ENCODE measurements around the gene OAT. TPM values are rescaled to one million over a fixed set of nuclear protein-coding genes. Genes with fewer than 3 reads are reported as not detected.

Gene OAT
- total RNA-seq, 1 donor from 2014 or later, result 45.8 TPM

GRCh38 chr10:124415210-124415609 is 3.5 kb downstream of the OAT start:
- peaks cover 12% of the 10 kb centered on the region for H3K36me3 Mint-ChIP-seq (ENCODE audit: low read depth)
- peaks cover 4% of the 10 kb centered on the region for H3K27me3 Mint-ChIP-seq (ENCODE audit: low read depth)
- H3K4me3 Mint-ChIP-seq (ENCODE audit: low read depth), result no peak overlapping the region
- H3K9me3 Mint-ChIP-seq, result no peaks in the 10 kb centered on the region
- no peak overlapping the region for H3K27ac Mint-ChIP-seq
- peaks cover 8% of the 10 kb centered on the region for H3K4me1 Mint-ChIP-seq (ENCODE audit: low read depth)
- no peak for DNase-seq (ENCODE audit: low spot score)
- intact Hi-C loops (cut with micrococcal nuclease), result loop anchor here (5.0 kb wide), 2 partner anchors 387 to 502 kb away; partner anchors contain the start of gene ABRAXAS2

GRCh38 chr10:124414076-124414475 is 4.6 kb downstream of the OAT start:
- Mint-ChIP-seq H3K27me3 (ENCODE audit: low read depth) (peaks cover 1% of the 10 kb centered on the region), H3K4me1 (ENCODE audit: low read depth) (peaks cover 7% of the 10 kb centered on the region), H3K9me3 (no peaks in the 10 kb centered on the region), H3K27ac (no peak overlapping the region), H3K4me3 (ENCODE audit: low read depth) (no peak overlapping the region), H3K36me3 (ENCODE audit: low read depth) (peaks cover 17% of the 10 kb centered on the region)
- intact Hi-C loops (cut with micrococcal nuclease), result no loop called here
- DNase-seq (ENCODE audit: low spot score), result no peak

- no peaks in the 10 kb centered on the region for H3K9me3 Mint-ChIP-seq
- H3K4me3 Mint-ChIP-seq (ENCODE audit: low read depth), result no peak overlapping the region
- intact Hi-C loops (cut with micrococcal nuclease), result no loop called here
- DNase-seq (ENCODE audit: low spot score), result no peak
- H3K27ac Mint-ChIP-seq, result no peak overlapping the region
- H3K36me3 Mint-ChIP-seq (ENCODE audit: low read depth), result peaks cover 30% of the 10 kb centered on the region
- H3K4me1 Mint-ChIP-seq (ENCODE audit: low read depth), result peaks cover 3% of the 10 kb centered on the region
- H3K27me3 Mint-ChIP-seq (ENCODE audit: low read depth), result no peaks in the 10 kb centered on the region
Observed at GRCh38 chr10:124409696-124410095, 9.0 kb downstream of the OAT start.

- DNase-seq (ENCODE audit: low spot score), result no peak
- peaks cover 36% of the 10 kb centered on the region for H3K36me3 Mint-ChIP-seq (ENCODE audit: low read depth)
- H3K9me3 Mint-ChIP-seq, result no peaks in the 10 kb centered on the region
- no peak overlapping the region for H3K4me3 Mint-ChIP-seq (ENCODE audit: low read depth)
- peaks cover 9% of the 10 kb centered on the region for H3K4me1 Mint-ChIP-seq (ENCODE audit: low read depth)
- intact Hi-C loops (cut with micrococcal nuclease), result no loop called here
- no peak overlapping the region for H3K27ac Mint-ChIP-seq
- H3K27me3 Mint-ChIP-seq (ENCODE audit: low read depth), result no peaks in the 10 kb centered on the region
Observed at GRCh38 chr10:124408357-124408756, 10.4 kb downstream of the OAT start.

DNA sequence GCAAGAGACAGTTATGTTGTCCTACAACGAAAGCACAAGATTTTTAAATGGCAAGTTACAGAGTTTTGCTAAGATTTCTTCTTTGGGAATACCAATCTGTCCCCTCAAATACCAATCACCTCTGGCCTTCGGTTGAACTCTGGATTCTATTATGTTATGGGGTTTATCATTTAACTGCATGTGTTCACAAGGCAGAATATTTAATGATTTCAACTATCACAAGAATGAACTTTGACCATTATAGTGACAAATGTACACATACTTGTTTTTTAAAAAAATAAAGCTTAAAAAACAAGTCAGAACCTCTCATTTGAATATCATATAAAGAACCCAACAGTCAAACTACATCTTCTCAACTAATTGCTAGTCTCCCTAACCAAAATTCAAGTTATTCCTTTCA is 11.3 kb downstream of the OAT start:
- Mint-ChIP-seq H3K4me1 (ENCODE audit: low read depth) (peaks cover 13% of the 10 kb centered on the region), H3K9me3 (no peaks in the 10 kb centered on the region), H3K27me3 (ENCODE audit: low read depth) (no peaks in the 10 kb centered on the region), H3K4me3 (ENCODE audit: low read depth) (no peak overlapping the region), H3K36me3 (ENCODE audit: low read depth) (peaks cover 41% of the 10 kb centered on the region), H3K27ac (no peak overlapping the region)
- intact Hi-C loops (cut with micrococcal nuclease), result no loop called here
- DNase-seq (ENCODE audit: low spot score), result no peak

GRCh38 chr10:124403548-124403947 is 15.2 kb downstream of the OAT start:
- H3K27ac Mint-ChIP-seq, result peak overlapping the region; percentile 67

DNA sequence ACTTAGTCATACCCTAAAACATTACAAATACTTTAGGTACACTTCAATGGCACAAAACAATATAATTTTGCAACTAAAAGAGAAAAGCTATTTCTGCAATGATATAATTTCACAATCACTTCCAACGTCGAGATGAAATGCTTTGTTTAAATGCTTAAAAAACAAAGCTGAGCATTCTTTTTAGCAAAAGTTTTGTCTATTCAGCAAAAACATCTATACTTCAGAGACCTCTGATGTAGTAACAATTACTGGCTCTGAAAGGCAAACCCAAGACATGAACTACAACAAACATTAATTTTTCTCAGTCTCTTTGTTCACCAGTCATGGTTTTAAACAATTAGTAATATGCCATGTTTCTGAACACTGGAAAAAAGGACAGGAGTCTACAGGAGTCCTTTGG is 16.4 kb downstream of the OAT start:
- Mint-ChIP-seq H3K4me3 (ENCODE audit: low read depth) (no peak overlapping the region), H3K9me3 (no peaks in the 10 kb centered on the region), H3K4me1 (ENCODE audit: low read depth) (peaks cover 10% of the 10 kb centered on the region), H3K27me3 (ENCODE audit: low read depth) (no peaks in the 10 kb centered on the region), H3K36me3 (ENCODE audit: low read depth) (peaks cover 31% of the 10 kb centered on the region), H3K27ac (no peak overlapping the region)
- intact Hi-C loops (cut with micrococcal nuclease), result no loop called here
- DNase-seq (ENCODE audit: low spot score), result no peak

More at GRCh38 chr10:124403548-124403947, 15.2 kb downstream of the OAT start:
- H3K4me1 Mint-ChIP-seq (ENCODE audit: low read depth), result peaks cover 10% of the 10 kb centered on the region
- peak; percentile 22 for DNase-seq (ENCODE audit: low spot score)
- H3K36me3 Mint-ChIP-seq (ENCODE audit: low read depth), result peaks cover 36% of the 10 kb centered on the region
- no peak overlapping the region for H3K4me3 Mint-ChIP-seq (ENCODE audit: low read depth)
- no peaks in the 10 kb centered on the region for H3K27me3 Mint-ChIP-seq (ENCODE audit: low read depth)
- intact Hi-C loops (cut with micrococcal nuclease), result no loop called here
- H3K9me3 Mint-ChIP-seq, result no peaks in the 10 kb centered on the region

DNA sequence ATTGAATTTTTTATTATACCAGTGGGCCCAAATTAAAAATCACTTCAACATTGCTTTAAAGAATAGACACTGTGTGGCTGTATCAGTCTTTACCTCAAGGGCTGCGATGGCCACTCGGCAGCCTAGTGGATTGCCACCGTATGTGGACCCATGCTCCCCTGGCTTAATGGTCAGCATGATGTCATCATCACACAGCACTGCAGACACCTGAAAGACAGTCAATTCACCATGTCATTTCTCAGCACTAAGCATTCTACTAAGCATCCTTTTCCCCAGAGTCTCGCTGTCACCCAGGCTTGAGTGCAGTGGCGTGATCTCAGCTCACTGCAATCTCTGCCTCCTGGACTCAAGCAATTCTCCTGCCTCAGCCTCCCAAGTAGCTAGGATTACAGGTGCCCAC is 17.1 kb downstream of the OAT start:
- no peak for DNase-seq (ENCODE audit: low spot score)
- Mint-ChIP-seq H3K4me1 (ENCODE audit: low read depth) (peaks cover 10% of the 10 kb centered on the region), H3K9me3 (no peaks in the 10 kb centered on the region), H3K27ac (no peak overlapping the region), H3K27me3 (ENCODE audit: low read depth) (no peaks in the 10 kb centered on the region), H3K36me3 (ENCODE audit: low read depth) (peaks cover 24% of the 10 kb centered on the region), H3K4me3 (ENCODE audit: low read depth) (no peak overlapping the region)
- intact Hi-C loops (cut with micrococcal nuclease), result no loop called here

GRCh38 chr10:124394583-124394982 is 24.1 kb downstream of the OAT start:
- H3K27me3 Mint-ChIP-seq (ENCODE audit: low read depth), result no peaks in the 10 kb centered on the region
- H3K36me3 Mint-ChIP-seq (ENCODE audit: low read depth), result no peaks in the 10 kb centered on the region
- H3K4me1 Mint-ChIP-seq (ENCODE audit: low read depth), result no peaks in the 10 kb centered on the region
- H3K27ac Mint-ChIP-seq, result no peak overlapping the region
- H3K4me3 Mint-ChIP-seq (ENCODE audit: low read depth), result no peak overlapping the region
- no peaks in the 10 kb centered on the region for H3K9me3 Mint-ChIP-seq
- DNase-seq (ENCODE audit: low spot score), result no peak
- intact Hi-C loops (cut with micrococcal nuclease), result no loop called here

GRCh38 chr10:124392626-124393342 is 25.9 kb downstream of the OAT start:
- Mint-ChIP-seq H3K27me3 (ENCODE audit: low read depth) (no peaks in the 10 kb centered on the region), H3K9me3 (no peaks in the 10 kb centered on the region), H3K36me3 (ENCODE audit: low read depth) (no peaks in the 10 kb centered on the region), H3K4me3 (ENCODE audit: low read depth) (no peak overlapping the region), H3K4me1 (ENCODE audit: low read depth) (no peaks in the 10 kb centered on the region), H3K27ac (no peak overlapping the region)
- DNase-seq (ENCODE audit: low spot score), result no peak
- intact Hi-C loops (cut with micrococcal nuclease), result no loop called here

DNA sequence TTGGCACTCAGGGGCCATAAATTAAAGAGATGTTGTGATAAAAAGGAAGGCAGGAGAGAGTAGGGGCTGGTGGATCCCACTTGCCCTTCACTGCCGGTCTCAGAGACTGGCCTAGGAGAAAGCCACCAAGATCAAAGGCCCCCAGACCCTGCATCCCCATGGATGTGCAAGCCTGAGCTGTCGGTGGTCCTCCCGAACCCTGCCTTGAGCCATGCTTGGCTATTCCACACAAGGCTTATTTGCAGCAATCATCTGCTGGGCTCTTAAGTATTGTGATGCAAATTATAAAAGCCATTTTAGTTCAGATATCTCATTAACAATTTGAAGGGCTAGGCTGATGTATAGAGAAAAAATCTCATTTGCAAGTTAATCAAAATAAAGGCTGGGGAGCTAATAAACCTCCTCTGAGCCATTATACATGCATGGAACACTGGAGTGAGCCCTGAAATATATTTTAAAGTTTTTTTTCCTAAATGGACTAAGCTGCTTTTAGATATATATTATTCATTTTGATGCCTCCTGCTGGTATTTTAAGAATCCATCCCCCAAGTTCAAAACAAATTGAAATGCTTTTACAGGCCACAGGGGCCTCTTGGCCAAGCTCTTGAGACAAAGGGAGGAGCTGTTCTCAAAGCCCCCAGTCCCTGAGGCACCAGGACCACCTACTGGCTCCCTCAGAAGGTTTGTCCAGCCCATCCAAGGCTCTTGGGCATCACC is 28.1 kb downstream of the OAT start:
- Mint-ChIP-seq H3K27ac (no peak overlapping the region), H3K4me1 (ENCODE audit: low read depth) (no peaks in the 10 kb centered on the region), H3K36me3 (ENCODE audit: low read depth) (no peaks in the 10 kb centered on the region), H3K9me3 (no peaks in the 10 kb centered on the region), H3K4me3 (ENCODE audit: low read depth) (no peak overlapping the region), H3K27me3 (ENCODE audit: low read depth) (no peaks in the 10 kb centered on the region)
- intact Hi-C loops (cut with micrococcal nuclease), result no loop called here
- DNase-seq (ENCODE audit: low spot score), result no peak

GRCh38 chr10:124389613-124390361 is 28.9 kb downstream of the OAT start:
- intact Hi-C loops (cut with micrococcal nuclease), result loop anchor here (1.0 to 2.0 kb wide), 5 partner anchors 30 to 807 kb away; no protein-coding TSS in a partner anchor
- Mint-ChIP-seq H3K36me3 (ENCODE audit: low read depth) (no peaks in the 10 kb centered on the region), H3K27me3 (ENCODE audit: low read depth) (peaks cover 1% of the 10 kb centered on the region), H3K27ac (no peak overlapping the region), H3K9me3 (no peaks in the 10 kb centered on the region), H3K4me3 (ENCODE audit: low read depth) (no peak overlapping the region), H3K4me1 (ENCODE audit: low read depth) (no peaks in the 10 kb centered on the region)
- no peak for DNase-seq (ENCODE audit: low spot score)

Data from activated T-helper 2 cell treated with anti-CD3 and anti-CD28 coated beads, Interferon-gamma antibody, Interleukin-2, Interleukin-4, amounts not matched to agents 10 μg/mL and 5 μg/mL and 100 μg/mL, durations not matched to agents 14 hours and 24 hours and 36 hours (primary cell).